H1 (cell line): ENCODE data around the gene PACRGL. TPM values are rescaled to one million over a fixed set of nuclear protein-coding genes. Genes with fewer than 3 reads are reported as not detected.

Experiments
- KDM1A ChIP-seq: fragments of 200-600, 300-600 bp; sonication (generic); IDR thresholded peaks from 2 replicates; pipeline ENCODE4 v1.7.1; 2016; ENCODE audit warnings: mild to moderate bottlenecking, low read length, borderline replicate concordance
- polyA plus RNA-seq, 7 experiments: library from polyadenylated mRNA; depleted of rRNA in 3 of 7; stranded (reverse) in 5 of 7; unstranded in 2 of 7; fragments of >200 nt in 5 of 7; fragments of 200-250 nt in 2 of 7; gene quantifications; 1 replicate in 5 of 7; 2 replicates in 1 of 7; 4 replicates in 1 of 7; pipeline versions ENCODE4 v1.2.1 to v1.2.3, GENCODE V29; 2011 to 2013; ENCODE audit warnings: missing spikeins in 2 of 7, mixed read lengths in 2 of 7
- total RNA-seq: library from RNA; stranded (reverse); fragmentation: NEBNext Ultra II Directional; extraction: Animal tissue kit (Norgen Biotek cat#: 25700); gene quantifications from 2 replicates; pipeline ENCODE4 v1.2.1, GENCODE V29; 2021
- TF ChIP-seq, protein P1 (sequence below): fragments of 300-600 bp; sonication (generic); IDR thresholded peaks from 2 replicates; pipeline ENCODE4 v1.7.1; 2012; ENCODE audit warnings: low read length, moderate library complexity, mild to moderate bottlenecking, inconsistent platforms; ENCODE audit not compliant: insufficient replicate concordance

The PACRGL gene
- total and polyA plus RNA-seq, 2 of the 8 experiments (the other 6 are each of a cell fraction or from before 2014, with no cell fraction given): 7.0 to 13.7 TPM

GRCh38 chr4:20754036-20754435, 53.8 kb downstream of the PACRGL start (continued):
- TF ChIP-seq, protein P1, sequence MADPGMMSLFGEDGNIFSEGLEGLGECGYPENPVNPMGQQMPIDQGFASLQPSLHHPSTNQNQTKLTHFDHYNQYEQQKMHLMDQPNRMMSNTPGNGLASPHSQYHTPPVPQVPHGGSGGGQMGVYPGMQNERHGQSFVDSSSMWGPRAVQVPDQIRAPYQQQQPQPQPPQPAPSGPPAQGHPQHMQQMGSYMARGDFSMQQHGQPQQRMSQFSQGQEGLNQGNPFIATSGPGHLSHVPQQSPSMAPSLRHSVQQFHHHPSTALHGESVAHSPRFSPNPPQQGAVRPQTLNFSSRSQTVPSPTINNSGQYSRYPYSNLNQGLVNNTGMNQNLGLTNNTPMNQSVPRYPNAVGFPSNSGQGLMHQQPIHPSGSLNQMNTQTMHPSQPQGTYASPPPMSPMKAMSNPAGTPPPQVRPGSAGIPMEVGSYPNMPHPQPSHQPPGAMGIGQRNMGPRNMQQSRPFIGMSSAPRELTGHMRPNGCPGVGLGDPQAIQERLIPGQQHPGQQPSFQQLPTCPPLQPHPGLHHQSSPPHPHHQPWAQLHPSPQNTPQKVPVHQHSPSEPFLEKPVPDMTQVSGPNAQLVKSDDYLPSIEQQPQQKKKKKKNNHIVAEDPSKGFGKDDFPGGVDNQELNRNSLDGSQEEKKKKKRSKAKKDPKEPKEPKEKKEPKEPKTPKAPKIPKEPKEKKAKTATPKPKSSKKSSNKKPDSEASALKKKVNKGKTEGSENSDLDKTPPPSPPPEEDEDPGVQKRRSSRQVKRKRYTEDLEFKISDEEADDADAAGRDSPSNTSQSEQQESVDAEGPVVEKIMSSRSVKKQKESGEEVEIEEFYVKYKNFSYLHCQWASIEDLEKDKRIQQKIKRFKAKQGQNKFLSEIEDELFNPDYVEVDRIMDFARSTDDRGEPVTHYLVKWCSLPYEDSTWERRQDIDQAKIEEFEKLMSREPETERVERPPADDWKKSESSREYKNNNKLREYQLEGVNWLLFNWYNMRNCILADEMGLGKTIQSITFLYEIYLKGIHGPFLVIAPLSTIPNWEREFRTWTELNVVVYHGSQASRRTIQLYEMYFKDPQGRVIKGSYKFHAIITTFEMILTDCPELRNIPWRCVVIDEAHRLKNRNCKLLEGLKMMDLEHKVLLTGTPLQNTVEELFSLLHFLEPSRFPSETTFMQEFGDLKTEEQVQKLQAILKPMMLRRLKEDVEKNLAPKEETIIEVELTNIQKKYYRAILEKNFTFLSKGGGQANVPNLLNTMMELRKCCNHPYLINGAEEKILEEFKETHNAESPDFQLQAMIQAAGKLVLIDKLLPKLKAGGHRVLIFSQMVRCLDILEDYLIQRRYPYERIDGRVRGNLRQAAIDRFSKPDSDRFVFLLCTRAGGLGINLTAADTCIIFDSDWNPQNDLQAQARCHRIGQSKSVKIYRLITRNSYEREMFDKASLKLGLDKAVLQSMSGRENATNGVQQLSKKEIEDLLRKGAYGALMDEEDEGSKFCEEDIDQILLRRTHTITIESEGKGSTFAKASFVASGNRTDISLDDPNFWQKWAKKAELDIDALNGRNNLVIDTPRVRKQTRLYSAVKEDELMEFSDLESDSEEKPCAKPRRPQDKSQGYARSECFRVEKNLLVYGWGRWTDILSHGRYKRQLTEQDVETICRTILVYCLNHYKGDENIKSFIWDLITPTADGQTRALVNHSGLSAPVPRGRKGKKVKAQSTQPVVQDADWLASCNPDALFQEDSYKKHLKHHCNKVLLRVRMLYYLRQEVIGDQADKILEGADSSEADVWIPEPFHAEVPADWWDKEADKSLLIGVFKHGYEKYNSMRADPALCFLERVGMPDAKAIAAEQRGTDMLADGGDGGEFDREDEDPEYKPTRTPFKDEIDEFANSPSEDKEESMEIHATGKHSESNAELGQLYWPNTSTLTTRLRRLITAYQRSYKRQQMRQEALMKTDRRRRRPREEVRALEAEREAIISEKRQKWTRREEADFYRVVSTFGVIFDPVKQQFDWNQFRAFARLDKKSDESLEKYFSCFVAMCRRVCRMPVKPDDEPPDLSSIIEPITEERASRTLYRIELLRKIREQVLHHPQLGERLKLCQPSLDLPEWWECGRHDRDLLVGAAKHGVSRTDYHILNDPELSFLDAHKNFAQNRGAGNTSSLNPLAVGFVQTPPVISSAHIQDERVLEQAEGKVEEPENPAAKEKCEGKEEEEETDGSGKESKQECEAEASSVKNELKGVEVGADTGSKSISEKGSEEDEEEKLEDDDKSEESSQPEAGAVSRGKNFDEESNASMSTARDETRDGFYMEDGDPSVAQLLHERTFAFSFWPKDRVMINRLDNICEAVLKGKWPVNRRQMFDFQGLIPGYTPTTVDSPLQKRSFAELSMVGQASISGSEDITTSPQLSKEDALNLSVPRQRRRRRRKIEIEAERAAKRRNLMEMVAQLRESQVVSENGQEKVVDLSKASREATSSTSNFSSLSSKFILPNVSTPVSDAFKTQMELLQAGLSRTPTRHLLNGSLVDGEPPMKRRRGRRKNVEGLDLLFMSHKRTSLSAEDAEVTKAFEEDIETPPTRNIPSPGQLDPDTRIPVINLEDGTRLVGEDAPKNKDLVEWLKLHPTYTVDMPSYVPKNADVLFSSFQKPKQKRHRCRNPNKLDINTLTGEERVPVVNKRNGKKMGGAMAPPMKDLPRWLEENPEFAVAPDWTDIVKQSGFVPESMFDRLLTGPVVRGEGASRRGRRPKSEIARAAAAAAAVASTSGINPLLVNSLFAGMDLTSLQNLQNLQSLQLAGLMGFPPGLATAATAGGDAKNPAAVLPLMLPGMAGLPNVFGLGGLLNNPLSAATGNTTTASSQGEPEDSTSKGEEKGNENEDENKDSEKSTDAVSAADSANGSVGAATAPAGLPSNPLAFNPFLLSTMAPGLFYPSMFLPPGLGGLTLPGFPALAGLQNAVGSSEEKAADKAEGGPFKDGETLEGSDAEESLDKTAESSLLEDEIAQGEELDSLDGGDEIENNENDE: no peak
- TF ChIP-seq KDM1A: no peak
